Liver (tissue), 9 donors: ENCODE data around the gene RSL1D1. TPM values are rescaled to one million over a fixed set of nuclear protein-coding genes. Genes with fewer than 3 reads are reported as not detected.

Experiments
- DNase-seq: peaks from one replicate; pipeline ENCODE4 v3.0.0-alpha.2; 2017; ENCODE audit warnings: low spot score
- H3K27ac ChIP-seq, 2 donors: one replicate each; pipeline ENCODE4 v1.7.0; 2013; ENCODE audit warnings: inconsistent platforms in 2 of 2, low read length in 2 of 2, control low read depth in 1 of 2, low read depth in 1 of 2, mild to moderate bottlenecking in 1 of 2
- H3K27me3 ChIP-seq, 4 donors: one replicate each; pipeline versions ENCODE4 v1.6.1 to v1.7.0; 2013; ENCODE audit warnings: low read length in 3 of 4, inconsistent platforms in 1 of 4, mild to moderate bottlenecking in 1 of 4, moderate library complexity in 1 of 4; ENCODE audit not compliant: control insufficient read depth in 4 of 4, insufficient read depth in 4 of 4
- H3K36me3 ChIP-seq, 4 donors: one replicate each; pipeline versions ENCODE4 v1.6.1 to v1.7.0; 2013; ENCODE audit warnings: low read length in 3 of 4, mild to moderate bottlenecking in 3 of 4, low read depth in 1 of 4, moderate library complexity in 1 of 4; ENCODE audit not compliant: control insufficient read depth in 4 of 4, insufficient read depth in 3 of 4
- H3K4me1 ChIP-seq, 4 donors: one replicate each; pipeline versions ENCODE4 v1.6.1 to v1.7.0; 2013; ENCODE audit warnings: low read length in 3 of 4, mild to moderate bottlenecking in 3 of 4, moderate library complexity in 1 of 4; ENCODE audit not compliant: control insufficient read depth in 4 of 4, insufficient read depth in 4 of 4
- H3K4me3 ChIP-seq, 3 donors: one replicate each; pipeline versions ENCODE4 v1.6.1 to v1.7.0; 2013; ENCODE audit warnings: low read length in 3 of 3, control low read depth in 1 of 3, low read depth in 1 of 3, mild to moderate bottlenecking in 1 of 3
- H3K9ac ChIP-seq, 2 donors: one replicate each; pipeline ENCODE4 v1.7.0; 2013; ENCODE audit warnings: low read length in 2 of 2, mild to moderate bottlenecking in 2 of 2, moderate library complexity in 2 of 2, control low read depth in 1 of 2, low read depth in 1 of 2
- H3K9me3 ChIP-seq, 4 donors: one replicate each; pipeline versions ENCODE4 v1.6.1 to v1.7.0; 2013; ENCODE audit warnings: low read length in 3 of 4; ENCODE audit not compliant: control insufficient read depth in 4 of 4
- EGR1 ChIP-seq, 2 donors: IDR thresholded peaks; 2 replicates each; pipeline ENCODE4 v1.6.1; 2016 to 2018; ENCODE audit warnings: antibody characterized with exemption in 2 of 2, low read depth in 2 of 2
- FOXA1 ChIP-seq: IDR thresholded peaks from 2 replicates; pipeline ENCODE4 v1.6.1; 2016; ENCODE audit warnings: antibody characterized with exemption
- FOXA2 ChIP-seq: IDR thresholded peaks from 2 replicates; pipeline ENCODE4 v1.6.1; 2016; ENCODE audit warnings: antibody characterized with exemption
- GABPA ChIP-seq, 2 donors: IDR thresholded peaks in 1 of 2; conservative IDR thresholded peaks in 1 of 2; 2 replicates each; pipeline ENCODE4 v1.6.1; 2016; ENCODE audit warnings: antibody characterized with exemption in 2 of 2, mild to moderate bottlenecking in 1 of 2, moderate library complexity in 1 of 2
- HNF4A ChIP-seq, 2 donors: conservative IDR thresholded peaks; 2 replicates each; pipeline ENCODE4 v1.6.1; 2016; ENCODE audit warnings: antibody characterized with exemption in 2 of 2, mild to moderate bottlenecking in 2 of 2
- HNF4G ChIP-seq: IDR thresholded peaks from 2 replicates; pipeline ENCODE4 v1.6.1; 2016; ENCODE audit warnings: antibody characterized with exemption
- JUND ChIP-seq, 2 donors: IDR thresholded peaks; 2 replicates each; pipeline ENCODE4 v1.6.1; 2016; ENCODE audit warnings: antibody characterized with exemption in 2 of 2
- MAX ChIP-seq: IDR thresholded peaks from 2 replicates; pipeline ENCODE4 v1.6.1; 2016; ENCODE audit warnings: antibody characterized with exemption
- NR2F2 ChIP-seq: IDR thresholded peaks from 2 replicates; pipeline ENCODE4 v1.6.1; 2016; ENCODE audit warnings: antibody characterized with exemption
- RAD21 ChIP-seq, 2 donors: IDR thresholded peaks; 2 replicates each; pipeline ENCODE4 v1.6.1; 2016; ENCODE audit warnings: antibody characterized with exemption in 2 of 2, mild to moderate bottlenecking in 2 of 2
- REST ChIP-seq: IDR thresholded peaks from 2 replicates; pipeline ENCODE4 v1.6.1; 2016; ENCODE audit warnings: antibody characterized with exemption, mild to moderate bottlenecking
- RXRA ChIP-seq, 2 donors: IDR thresholded peaks; 2 replicates each; pipeline ENCODE4 v1.6.1; 2017 to 2018; ENCODE audit warnings: antibody characterized with exemption in 2 of 2, mild to moderate bottlenecking in 1 of 2
- SP1 ChIP-seq: IDR thresholded peaks from 2 replicates; pipeline ENCODE4 v1.6.1; 2018; ENCODE audit warnings: antibody characterized with exemption, mild to moderate bottlenecking
- TAF1 ChIP-seq: conservative IDR thresholded peaks from 2 replicates; pipeline ENCODE4 v1.6.1; 2016; ENCODE audit warnings: antibody characterized with exemption, mild to moderate bottlenecking
- YY1 ChIP-seq: IDR thresholded peaks from 2 replicates; pipeline ENCODE4 v1.6.1; 2016; ENCODE audit warnings: antibody characterized with exemption, mild to moderate bottlenecking
- WGBS: extraction: QIAGEN DNeasy Blood & Tissue Kit; methylation state at CpG from one replicate; pipeline ENCODE4 v1.1.7; 2013; 5-methylcytosine and 5-hydroxymethylcytosine counted together
- polyA plus RNA-seq, 2 donors: library from polyadenylated mRNA; stranded (reverse) in 1 of 2; unstranded in 1 of 2; fragments of 200-250 nt in 1 of 2; fragments of >200 nt in 1 of 2; fragmentation: Nextera tagmentation in 1 of 2; extraction: Ambion mirVana in 1 of 2; gene quantifications; one replicate each; pipeline versions ENCODE4 v1.2.1 to v1.2.3, GENCODE V29; 2013 to 2015
- total RNA-seq, 2 donors: library from RNA; depleted of rRNA; stranded (reverse); fragments of >200 nt; gene quantifications; one replicate each; pipeline ENCODE4 v1.2.3, GENCODE V29; 2014
- TF ChIP-seq, protein P1 (sequence below): IDR thresholded peaks from 2 replicates; pipeline ENCODE4 v1.6.1; 2016; ENCODE audit warnings: antibody characterized with exemption
- TF ChIP-seq, protein P2 (sequence below): IDR thresholded peaks from 2 replicates; pipeline ENCODE4 v1.6.1; 2016; ENCODE audit warnings: antibody characterized with exemption
- TF ChIP-seq, protein P3 (sequence below): fragments of 150-350 bp; IDR thresholded peaks from 2 replicates; pipeline ENCODE4 v1.5.1; 2017; ENCODE audit warnings: improper control_type of control experiment, low read depth, low read length; ENCODE audit not compliant: missing input control
- donor health status: healthy.
- donor health status: healthy.
- donor health status: healthy.
- donor health status: healthy.
- donor health status: healthy.

RSL1D1 gene
- total and polyA plus RNA-seq, 4 donors = 35.2 to 59.7 (median 43.3) TPM

DNA sequence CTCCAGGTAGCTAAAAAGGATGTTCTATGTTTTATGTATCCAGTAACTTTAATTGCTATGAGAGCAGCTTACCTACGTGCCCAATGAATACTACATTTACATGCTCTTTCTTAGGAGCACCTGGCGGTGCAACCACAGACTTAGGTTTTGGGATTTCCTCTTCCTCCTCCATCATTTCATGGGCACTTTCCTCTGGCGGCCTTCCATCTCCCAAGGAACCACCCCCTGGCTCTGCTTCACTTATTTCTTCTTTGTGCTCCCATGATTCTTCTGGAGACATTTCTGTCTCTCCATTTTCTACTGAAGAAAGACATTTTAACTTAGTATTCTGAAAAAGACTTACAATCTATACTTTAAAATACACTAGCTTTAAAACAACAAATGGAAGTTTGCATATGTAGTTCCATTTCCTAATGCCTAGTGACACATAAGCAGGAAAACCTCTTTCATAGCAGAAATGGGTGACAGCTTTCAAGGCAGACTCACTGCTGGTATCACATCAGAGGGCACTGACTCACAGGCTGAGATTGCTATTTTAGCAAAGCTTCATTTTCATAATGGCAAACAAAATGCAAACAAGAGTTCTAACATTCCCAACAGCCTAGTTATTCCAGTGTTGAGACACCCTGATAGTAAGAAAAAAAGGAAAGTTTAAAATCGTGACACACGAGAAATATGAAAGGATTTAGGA is 45.3 kb upstream of the RSL1D1 start (continued):
- no peak for TF ChIP-seq REST

DNA sequence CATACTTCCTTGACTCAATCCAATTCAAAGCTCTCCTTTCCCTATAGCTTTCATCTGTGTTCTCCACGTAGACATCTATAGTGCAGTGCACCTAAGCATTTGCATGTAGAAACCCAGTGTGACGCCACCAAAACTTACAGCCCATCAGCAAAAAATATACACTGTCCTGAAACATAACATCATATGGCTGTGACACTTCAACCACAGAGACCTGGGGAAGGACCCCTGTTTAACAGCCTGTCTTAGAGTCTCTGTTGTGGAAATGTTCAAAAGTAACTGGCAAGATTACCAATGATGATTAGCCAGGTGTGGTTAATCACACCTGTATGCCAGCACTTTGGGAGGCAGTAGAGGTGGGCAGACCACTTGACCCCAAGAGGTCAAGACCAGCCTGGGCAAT is 42.2 kb upstream of the RSL1D1 start:
- Histone ChIP-seq H3K9ac (no peak overlapping the region), H3K27ac (no peak overlapping the region), H3K27me3 (no peaks in the 10 kb centered on the region), H3K36me3 (peaks cover 4 to 31% (median 23%) of the 10 kb centered on the region in 4 donors), H3K4me1 (peaks cover 0 to 5% (median 1%) of the 10 kb centered on the region in 4 donors), H3K9me3 (no peaks in the 10 kb centered on the region), H3K4me3 (no peak overlapping the region)
- WGBS = 92% methylated on average over 2 of the region's 2 CpGs
- TF ChIP-seq, protein P1, sequence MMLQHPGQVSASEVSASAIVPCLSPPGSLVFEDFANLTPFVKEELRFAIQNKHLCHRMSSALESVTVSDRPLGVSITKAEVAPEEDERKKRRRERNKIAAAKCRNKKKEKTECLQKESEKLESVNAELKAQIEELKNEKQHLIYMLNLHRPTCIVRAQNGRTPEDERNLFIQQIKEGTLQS = no peak
- TF ChIP-seq YY1 (no peak), JUND (IDR thresholded peaks at IDR 0.05) (no peak), MAX (no peak), NR2F2 (no peak), TAF1 (no peak), GABPA (IDR thresholded peaks at IDR 0.05 in 1 of 2, conservative IDR thresholded peaks at IDR 0.05 in 1 of 2) (no peak), HNF4G (no peak), HNF4A (conservative IDR thresholded peaks at IDR 0.05) (no peak), FOXA2 (no peak), FOXA1 (no peak), EGR1 (IDR thresholded peaks at IDR 0.05; ENCODE audit: low read depth in 2 of 2) (no peak), RXRA (IDR thresholded peaks at IDR 0.05) (no peak), RAD21 (IDR thresholded peaks at IDR 0.05) (no peak), REST (no peak), SP1 (no peak)
- TF ChIP-seq, protein P2, sequence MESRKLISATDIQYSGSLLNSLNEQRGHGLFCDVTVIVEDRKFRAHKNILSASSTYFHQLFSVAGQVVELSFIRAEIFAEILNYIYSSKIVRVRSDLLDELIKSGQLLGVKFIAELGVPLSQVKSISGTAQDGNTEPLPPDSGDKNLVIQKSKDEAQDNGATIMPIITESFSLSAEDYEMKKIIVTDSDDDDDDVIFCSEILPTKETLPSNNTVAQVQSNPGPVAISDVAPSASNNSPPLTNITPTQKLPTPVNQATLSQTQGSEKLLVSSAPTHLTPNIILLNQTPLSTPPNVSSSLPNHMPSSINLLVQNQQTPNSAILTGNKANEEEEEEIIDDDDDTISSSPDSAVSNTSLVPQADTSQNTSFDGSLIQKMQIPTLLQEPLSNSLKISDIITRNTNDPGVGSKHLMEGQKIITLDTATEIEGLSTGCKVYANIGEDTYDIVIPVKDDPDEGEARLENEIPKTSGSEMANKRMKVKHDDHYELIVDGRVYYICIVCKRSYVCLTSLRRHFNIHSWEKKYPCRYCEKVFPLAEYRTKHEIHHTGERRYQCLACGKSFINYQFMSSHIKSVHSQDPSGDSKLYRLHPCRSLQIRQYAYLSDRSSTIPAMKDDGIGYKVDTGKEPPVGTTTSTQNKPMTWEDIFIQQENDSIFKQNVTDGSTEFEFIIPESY = no peak
- TF ChIP-seq, protein P3, sequence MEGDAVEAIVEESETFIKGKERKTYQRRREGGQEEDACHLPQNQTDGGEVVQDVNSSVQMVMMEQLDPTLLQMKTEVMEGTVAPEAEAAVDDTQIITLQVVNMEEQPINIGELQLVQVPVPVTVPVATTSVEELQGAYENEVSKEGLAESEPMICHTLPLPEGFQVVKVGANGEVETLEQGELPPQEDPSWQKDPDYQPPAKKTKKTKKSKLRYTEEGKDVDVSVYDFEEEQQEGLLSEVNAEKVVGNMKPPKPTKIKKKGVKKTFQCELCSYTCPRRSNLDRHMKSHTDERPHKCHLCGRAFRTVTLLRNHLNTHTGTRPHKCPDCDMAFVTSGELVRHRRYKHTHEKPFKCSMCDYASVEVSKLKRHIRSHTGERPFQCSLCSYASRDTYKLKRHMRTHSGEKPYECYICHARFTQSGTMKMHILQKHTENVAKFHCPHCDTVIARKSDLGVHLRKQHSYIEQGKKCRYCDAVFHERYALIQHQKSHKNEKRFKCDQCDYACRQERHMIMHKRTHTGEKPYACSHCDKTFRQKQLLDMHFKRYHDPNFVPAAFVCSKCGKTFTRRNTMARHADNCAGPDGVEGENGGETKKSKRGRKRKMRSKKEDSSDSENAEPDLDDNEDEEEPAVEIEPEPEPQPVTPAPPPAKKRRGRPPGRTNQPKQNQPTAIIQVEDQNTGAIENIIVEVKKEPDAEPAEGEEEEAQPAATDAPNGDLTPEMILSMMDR = no peak
- DNase-seq = no peak
